Neural progenitor cell (in vitro differentiated cells): ENCODE results near the gene SMG6. TPM values are rescaled to one million over a fixed set of nuclear protein-coding genes. Genes with fewer than 3 reads are reported as not detected.

Experiments
- DNase-seq: peaks from one replicate; pipeline ENCODE4 v3.0.0-alpha.2; 2016; ENCODE audit warnings: low spot score
- H2AFZ ChIP-seq: fragments of 200-600 bp; sonication (generic); replicated peaks from 2 replicates; pipeline ENCODE4 v1.6.1; 2016; ENCODE audit warnings: antibody characterized with exemption
- H3F3A ChIP-seq: fragments of 200-600 bp; sonication (generic); 2 replicates; pipeline ENCODE4 v1.6.1; 2016; ENCODE audit warnings: antibody characterized with exemption, low read depth
- H3K27ac ChIP-seq: fragments of 200-600 bp; sonication (generic); 2 replicates; pipeline ENCODE4 v1.5.1; 2016; ENCODE audit warnings: mild to moderate bottlenecking
- H3K27me3 ChIP-seq: fragments of 200-600 bp; sonication (generic); 2 replicates; pipeline ENCODE4 v1.6.1; 2016; ENCODE audit warnings: mild to moderate bottlenecking, moderate library complexity
- H3K36me3 ChIP-seq: fragments of 200-600 bp; sonication (generic); 2 replicates; pipeline ENCODE4 v1.5.1; 2016
- H3K4me1 ChIP-seq: fragments of 200-600 bp; sonication (generic); 2 replicates; pipeline ENCODE4 v1.6.1; 2016; ENCODE audit warnings: mixed run types
- H3K4me2 ChIP-seq: fragments of 200-600 bp; sonication (generic); 2 replicates; pipeline ENCODE4 v1.6.1; 2016
- H3K4me3 ChIP-seq: fragments of 200-600 bp; sonication (generic); 2 replicates; pipeline ENCODE4 v1.5.1; 2016
- H3K79me2 ChIP-seq: fragments of 200-600 bp; sonication (generic); 2 replicates; pipeline ENCODE4 v1.6.1; 2016; ENCODE audit warnings: low read depth
- H3K9ac ChIP-seq: fragments of 200-600 bp; sonication (generic); 2 replicates; pipeline ENCODE4 v1.6.1; 2016
- H3K9me3 ChIP-seq: fragments of 200-600 bp; sonication (generic); 2 replicates; pipeline ENCODE4 v1.5.1; 2016; ENCODE audit warnings: low read depth
- H4K20me1 ChIP-seq: fragments of 200-600 bp; sonication (generic); 2 replicates; pipeline ENCODE4 v1.6.1; 2016; ENCODE audit warnings: low read depth
- H3K27ac Mint-ChIP-seq: 3 replicates; pipeline ENCODE4 v1.8.0; 2021; ENCODE audit warnings: mixed read lengths
- H3K27me3 Mint-ChIP-seq: 2 replicates; pipeline ENCODE4 v1.8.0; 2022; ENCODE audit warnings: low read depth, mild to moderate bottlenecking, inconsistent platforms, moderate library complexity, mixed read lengths; ENCODE audit not compliant: insufficient read depth
- H3K36me3 Mint-ChIP-seq: 3 replicates; pipeline ENCODE4 v1.8.0; 2021; ENCODE audit warnings: mixed read lengths
- H3K4me1 Mint-ChIP-seq: 3 replicates; pipeline ENCODE4 v1.8.0; 2021; ENCODE audit warnings: mixed read lengths
- H3K4me3 Mint-ChIP-seq: 3 replicates; pipeline ENCODE4 v1.8.0; 2021; ENCODE audit warnings: mild to moderate bottlenecking, moderate library complexity, mixed read lengths
- H3K9me3 Mint-ChIP-seq: 3 replicates; pipeline ENCODE4 v1.8.0; 2020; ENCODE audit warnings: mixed read lengths
- CTCF ChIP-seq: fragments of 200-600 bp; sonication (generic); IDR thresholded peaks from 2 replicates; pipeline ENCODE4 v1.5.1; 2017; ENCODE audit warnings: antibody characterized with exemption, mild to moderate bottlenecking
- EZH2 ChIP-seq: fragments of 200-600 bp; sonication (generic); IDR thresholded peaks from 2 replicates; pipeline ENCODE4 v1.6.1; 2017; ENCODE audit warnings: antibody characterized with exemption, mild to moderate bottlenecking, moderate library complexity
- EZH2phosphoT487 ChIP-seq: fragments of 200-600 bp; sonication (generic); IDR thresholded peaks from 2 replicates; pipeline ENCODE4 v1.6.1; 2017; ENCODE audit warnings: antibody characterized with exemption
- total RNA-seq: library from RNA; depleted of rRNA; stranded (reverse); fragments of >200 nt; gene quantifications from 2 replicates; pipeline ENCODE4 v1.2.3, GENCODE V29; 2015; ENCODE audit warnings: low replicate concordance

Gene SMG6
- total RNA-seq, 1 donor from 2014 or later: 19.0 TPM

- H3K9me3 Mint-ChIP-seq: no peaks in the 10 kb centered on the region
- no peak overlapping the region for H3K4me3 Mint-ChIP-seq
- Histone ChIP-seq H3K9me3 (no peaks in the 10 kb centered on the region), H3K4me1 (peaks cover 17% of the 10 kb centered on the region), H3K27ac (no peak overlapping the region), H4K20me1 (peaks cover 29% of the 10 kb centered on the region), H3K27me3 (no peaks in the 10 kb centered on the region), H3K79me2 (peaks cover 5% of the 10 kb centered on the region), H3F3A (peaks cover 22% of the 10 kb centered on the region), H3K4me3 (no peak overlapping the region), H3K36me3 (no peaks in the 10 kb centered on the region), H3K9ac (no peak overlapping the region), H3K4me2 (no peak overlapping the region), H2AFZ (no peak overlapping the region)
- H3K36me3 Mint-ChIP-seq: no peaks in the 10 kb centered on the region
- DNase-seq: no peak
- H3K4me1 Mint-ChIP-seq: peaks cover 27% of the 10 kb centered on the region
- H3K27ac Mint-ChIP-seq: no peak overlapping the region
- TF ChIP-seq EZH2phosphoT487: no peak
- TF ChIP-seq CTCF: no peak
- no peak for TF ChIP-seq EZH2
- no peaks in the 10 kb centered on the region for H3K27me3 Mint-ChIP-seq
Observed at GRCh38 chr17:2140683-2141082, 162.9 kb downstream of the SMG6 start.

- no peak overlapping the region for H3K4me3 Mint-ChIP-seq
- DNase-seq: no peak
Observed at GRCh38 chr17:2138761-2139160, 164.8 kb downstream of the SMG6 start.

GRCh38 chr17:2138318-2138717 is 165.3 kb downstream of the SMG6 start:
- Histone ChIP-seq H3K4me1 (peaks cover 17% of the 10 kb centered on the region), H3K79me2 (peaks cover 5% of the 10 kb centered on the region), H3K36me3 (no peaks in the 10 kb centered on the region), H3K4me2 (no peak overlapping the region), H3K9me3 (no peaks in the 10 kb centered on the region), H3K27ac (no peak overlapping the region), H3K27me3 (no peaks in the 10 kb centered on the region), H4K20me1 (peaks cover 30% of the 10 kb centered on the region), H2AFZ (no peak overlapping the region), H3K9ac (no peak overlapping the region), H3F3A (peaks cover 22% of the 10 kb centered on the region), H3K4me3 (no peak overlapping the region)
- Mint-ChIP-seq H3K27ac (no peak overlapping the region), H3K4me1 (peaks cover 27% of the 10 kb centered on the region), H3K36me3 (peaks cover 2% of the 10 kb centered on the region), H3K4me3 (no peak overlapping the region), H3K27me3 (no peaks in the 10 kb centered on the region), H3K9me3 (no peaks in the 10 kb centered on the region)
- DNase-seq: no peak
- no peak for TF ChIP-seq EZH2
- no peak for TF ChIP-seq CTCF
- TF ChIP-seq EZH2phosphoT487: no peak

More at GRCh38 chr17:2138761-2139160, 164.8 kb downstream of the SMG6 start:
- H3K4me2 ChIP-seq: no peak overlapping the region
- no peak overlapping the region for H3K4me3 ChIP-seq
- H2AFZ ChIP-seq: no peak overlapping the region
- no peak overlapping the region for H3K9ac ChIP-seq
- no peaks in the 10 kb centered on the region for H3K36me3 ChIP-seq
- H3K4me1 ChIP-seq: peaks cover 17% of the 10 kb centered on the region
- H3K27me3 Mint-ChIP-seq: no peaks in the 10 kb centered on the region
- peaks cover 5% of the 10 kb centered on the region for H3K79me2 ChIP-seq
- H3K9me3 ChIP-seq: no peaks in the 10 kb centered on the region
- H3F3A ChIP-seq: peaks cover 22% of the 10 kb centered on the region
- no peak overlapping the region for H3K27ac ChIP-seq
- H3K9me3 Mint-ChIP-seq: no peaks in the 10 kb centered on the region
- H3K4me1 Mint-ChIP-seq: peaks cover 27% of the 10 kb centered on the region
- no peaks in the 10 kb centered on the region for H3K27me3 ChIP-seq
- H3K27ac Mint-ChIP-seq: no peak overlapping the region
- peaks cover 30% of the 10 kb centered on the region for H4K20me1 ChIP-seq
- peaks cover 1% of the 10 kb centered on the region for H3K36me3 Mint-ChIP-seq
- no peak for TF ChIP-seq EZH2phosphoT487
- no peak for TF ChIP-seq CTCF
- no peak for TF ChIP-seq EZH2
